ENCODE results near the gene FAU.
A peak's percentile ranks its signal among the peaks of the same experiment; 100 is the strongest.

FAU gene

GRCh38 chr11:65087827-65088226, 34.1 kb downstream of the FAU start:
- no peak for DNase-seq (ENCODE audit: low read depth)
- no peak for TF ChIP-seq CTCF (conservative IDR thresholded peaks at IDR 0.05; ENCODE audit: low read depth, low read length)
- H3K4me3 ChIP-seq (ENCODE audit: low read length): no peak overlapping the region

- no peak for TF ChIP-seq CTCF (conservative IDR thresholded peaks at IDR 0.05; ENCODE audit: low read depth, low read length)
- no peak overlapping the region for H3K4me3 ChIP-seq (ENCODE audit: low read length)
- DNase-seq (ENCODE audit: low read depth): no peak
Observed at GRCh38 chr11:65087216-65087615, 34.7 kb downstream of the FAU start.

GRCh38 chr11:65086809-65087208, 35.1 kb downstream of the FAU start:
- no peak overlapping the region for H3K4me3 ChIP-seq (ENCODE audit: low read length)
- no peak for TF ChIP-seq CTCF (conservative IDR thresholded peaks at IDR 0.05; ENCODE audit: low read depth, low read length)
- DNase-seq (ENCODE audit: low read depth): no peak

- TF ChIP-seq CTCF (conservative IDR thresholded peaks at IDR 0.05; ENCODE audit: low read depth, low read length): no peak
- H3K4me3 ChIP-seq (ENCODE audit: low read length): no peak overlapping the region
- no peak for DNase-seq (ENCODE audit: low read depth)
Observed at GRCh38 chr11:65085446-65085845, 36.5 kb downstream of the FAU start.

GRCh38 chr11:65084598-65085375, 37.1 kb downstream of the FAU start:
- no peak for TF ChIP-seq CTCF (conservative IDR thresholded peaks at IDR 0.05; ENCODE audit: low read depth, low read length)
- no peak for DNase-seq (ENCODE audit: low read depth)
- H3K4me3 ChIP-seq (ENCODE audit: low read length): peak overlapping the region; percentile 72

- TF ChIP-seq CTCF (conservative IDR thresholded peaks at IDR 0.05; ENCODE audit: low read depth, low read length): no peak
- DNase-seq (ENCODE audit: low read depth): peak; percentile 70
Observed at GRCh38 chr11:65083834-65084597, 37.9 kb downstream of the FAU start, which contains the start of the genes CDCA5 and ZFPL1. CDCA5 (minus strand) TSS chr11:65084040; CDS start chr11:65083978, 62 bp downstream. ZFPL1 (plus strand) TSS chr11:65084222; CDS start chr11:65084699, 477 bp downstream.

More at GRCh38 chr11:65083834-65084597, 37.9 kb downstream of the FAU start, which contains the start of the genes CDCA5 and ZFPL1:
- H3K4me3 ChIP-seq (ENCODE audit: low read length): peak within 1 kb of the TSS; percentile 72
